A549 (cell line): Measurements from ENCODE around the gene TTC7B. TPM values are rescaled to one million over a fixed set of nuclear protein-coding genes. Genes with fewer than 3 reads are reported as not detected.

Experiments
- ATAC-seq, 2 experiments: fragments of 200-7000 bp in 1 of 2; fragments of >200 bp in 1 of 2; cut with Nextera tagmentation in 1 of 2; cut with Tn5 transposase in 1 of 2; 3 replicates each; pipeline versions ENCODE4 v1.8.0 to v1.9.1; 2018 to 2020; ENCODE audit warnings: mild to moderate bottlenecking in 1 of 2, moderate library complexity in 1 of 2
- CTCF ChIA-PET: fragments of 300-600 bp; sonication (Branson Sonifier 250); formaldehyde crosslinking; extraction: SDS; loops from one replicate; lab custom pipeline; 2021; ENCODE audit warnings: antibody characterized with exemption, inconsistent platforms; lab: Yijun Ruan, JAX
- POLR2A ChIA-PET: fragments of 350-600 bp; formaldehyde crosslinking; extraction: SDS; loops from one replicate; lab custom pipeline; 2021; ENCODE audit warnings: antibody characterized with exemption, inconsistent platforms; lab: Yijun Ruan, JAX
- DNase-seq, 2 experiments: peaks; one replicate each; pipeline versions ENCODE4 v3.0.0 to v3.0.0-alpha.2; 2011 to 2016; ENCODE audit warnings: low read depth in 1 of 2, low spot score in 1 of 2
- FAIRE-seq: peaks from 2 replicates; lab custom pipeline; 2011; peaks lifted over from hg19 to GRCh38; lab: Jason Lieb, UNC
- H3K27ac ChIP-seq, 2 experiments: fragments of >200 bp; sonication (Bioruptor Twin); formaldehyde crosslinking; 3 replicates each; pipeline ENCODE4 v1.5.1; 2016 to 2017
- H3K4me1 ChIP-seq: fragments of >200 bp; sonication (Bioruptor Twin); formaldehyde crosslinking; 3 replicates; pipeline ENCODE4 v1.6.1; 2016
- H3K4me2 ChIP-seq: fragments of >200 bp; sonication (Bioruptor Twin); formaldehyde crosslinking; 3 replicates; pipeline ENCODE4 v1.6.1; 2016
- H3K4me3 ChIP-seq: fragments of >200 bp; sonication (Bioruptor Twin); formaldehyde crosslinking; 3 replicates; pipeline ENCODE4 v1.5.1; 2016
- H3K9me3 ChIP-seq: fragments of >200 bp; sonication (Bioruptor Twin); formaldehyde crosslinking; 3 replicates; pipeline ENCODE4 v1.6.1; 2016
- BHLHE40 ChIP-seq: IDR thresholded peaks from 2 replicates; pipeline ENCODE4 v1.6.1; 2012; ENCODE audit warnings: low read depth, low read length, inconsistent platforms
- CBX8 ChIP-seq: fragments of 200-600 bp; sonication (generic); IDR thresholded peaks from 2 replicates; pipeline ENCODE4 v1.6.1; 2016
- CHD4 ChIP-seq: fragments of 200-600 bp; sonication (generic); IDR thresholded peaks from 2 replicates; pipeline ENCODE4 v1.6.1; 2016; ENCODE audit warnings: antibody characterized with exemption, mild to moderate bottlenecking, borderline replicate concordance
- EHMT2 ChIP-seq: fragments of 200-600 bp; sonication (generic); IDR thresholded peaks from 2 replicates; pipeline ENCODE4 v1.6.1; 2016; ENCODE audit warnings: antibody characterized with exemption, low read depth, mild to moderate bottlenecking, moderate library complexity
- FOXS1 ChIP-seq: fragments of 250-450 bp; sonication (Bioruptor Pico); IDR thresholded peaks from 2 replicates; pipeline ENCODE4 v1.5.0; 2020; ENCODE audit warnings: mild to moderate bottlenecking, moderate library complexity
- GATA3 ChIP-seq: IDR thresholded peaks from 2 replicates; pipeline ENCODE4 v1.6.1; 2012; ENCODE audit warnings: borderline replicate concordance
- HEYL ChIP-seq: fragments of 250-450 bp; sonication (Bioruptor Pico); IDR thresholded peaks from 2 replicates; pipeline ENCODE4 v1.8.0; 2021; ENCODE audit warnings: mild to moderate bottlenecking, moderate library complexity
- HOXA7 ChIP-seq: fragments of 250-450 bp; sonication (Bioruptor Pico); IDR thresholded peaks from 2 replicates; pipeline ENCODE4 v1.5.0; 2020; ENCODE audit warnings: mild to moderate bottlenecking, moderate library complexity
- HOXB13 ChIP-seq: fragments of 250-450 bp; sonication (Bioruptor Pico); IDR thresholded peaks from 2 replicates; pipeline ENCODE4 v1.5.0; 2020; ENCODE audit warnings: low read depth, mild to moderate bottlenecking, moderate library complexity
- JUN ChIP-seq, 2 experiments: fragments of >200 bp; sonication (Bioruptor Twin); formaldehyde crosslinking; IDR thresholded peaks; 2 replicates in 1 of 2; 3 replicates in 1 of 2; pipeline ENCODE4 v1.6.1; 2016 to 2017
- KDM1A ChIP-seq: fragments of 200-600 bp; sonication (generic); IDR thresholded peaks from 2 replicates; pipeline ENCODE4 v1.6.1; 2016; ENCODE audit warnings: low read depth, mild to moderate bottlenecking
- KDM5A ChIP-seq: fragments of 200-600 bp; sonication (generic); IDR thresholded peaks from 2 replicates; pipeline ENCODE4 v1.6.1; 2016; ENCODE audit warnings: antibody characterized with exemption, mild to moderate bottlenecking
- MAZ ChIP-seq: fragments of 150-350 bp; IDR thresholded peaks from 2 replicates; pipeline ENCODE4 v1.6.1; 2014; ENCODE audit warnings: antibody characterized with exemption, low read depth, low read length, borderline replicate concordance
- NPAS2 ChIP-seq: fragments of 250-450 bp; sonication (Bioruptor Pico); IDR thresholded peaks from 2 replicates; pipeline ENCODE4 v1.8.0; 2022; ENCODE audit warnings: mild to moderate bottlenecking, moderate library complexity, borderline replicate concordance
- NR3C1 ChIP-seq: fragments of >200 bp; sonication (Bioruptor Twin); formaldehyde crosslinking; IDR thresholded peaks from 3 replicates; pipeline ENCODE4 v1.6.1; 2017
- PHF8 ChIP-seq: fragments of 200-600 bp; sonication (generic); IDR thresholded peaks from 2 replicates; pipeline ENCODE4 v1.6.1; 2016; ENCODE audit warnings: low read depth, mild to moderate bottlenecking, antibody characterized with exemption, moderate library complexity, borderline replicate concordance
- POLR2AphosphoS2 ChIP-seq: conservative IDR thresholded peaks from 2 replicates; pipeline ENCODE4 v1.6.1; 2012; ENCODE audit warnings: low read length, improper control_type of control experiment, inconsistent platforms
- RARB ChIP-seq: fragments of 250-450 bp; sonication (Bioruptor Pico); IDR thresholded peaks from 2 replicates; pipeline ENCODE4 v1.8.0; 2021; ENCODE audit warnings: mild to moderate bottlenecking, moderate library complexity
- RFX5 ChIP-seq: fragments of 450-650 bp; IDR thresholded peaks from 2 replicates; pipeline ENCODE4 v1.7.1; 2014; ENCODE audit warnings: antibody characterized with exemption, mild to moderate bottlenecking, moderate library complexity
- TP53 ChIP-seq: fragments of 250-450 bp; sonication (Bioruptor Pico); IDR thresholded peaks from 2 replicates; pipeline ENCODE4 v1.5.0; 2021; ENCODE audit warnings: mild to moderate bottlenecking, moderate library complexity
- ZNF302 ChIP-seq: fragments of 250-450 bp; sonication (Bioruptor Pico); IDR thresholded peaks from 2 replicates; pipeline ENCODE4 v1.9.0; 2021; ENCODE audit warnings: inconsistent platforms, mild to moderate bottlenecking, moderate library complexity
- WGBS: methylation state at CpG from one replicate; pipeline ENCODE4 v1.1.6; 2017; ENCODE audit errors: missing lambda C conversion rate; 5-methylcytosine and 5-hydroxymethylcytosine counted together
- polyA plus RNA-seq, 4 experiments: library from polyadenylated mRNA; depleted of rRNA in 3 of 4; stranded (reverse); fragments of >200 nt; fragmentation: RNase III in 1 of 4; extraction: RNeasy Plus Mini Kit Qiagen cat#74134 plus additional on column Dnase treatment in 1 of 4; gene quantifications; 2 replicates in 3 of 4; 3 replicates in 1 of 4; pipeline ENCODE4 v1.2.3, GENCODE V29; 2011 to 2017
- TF ChIP-seq, protein P1 (sequence below): fragments of 200-600 bp; sonication (generic); IDR thresholded peaks from 2 replicates; pipeline ENCODE4 v1.6.1; 2016; ENCODE audit warnings: antibody characterized with exemption, mild to moderate bottlenecking, moderate library complexity
- TF ChIP-seq, protein P2 (sequence below): IDR thresholded peaks from 2 replicates; pipeline ENCODE4 v1.6.1; 2012
- TF ChIP-seq, protein P3 (sequence below): fragments of 450-650 bp; IDR thresholded peaks from 2 replicates; pipeline ENCODE4 v1.6.1; 2014; ENCODE audit warnings: antibody characterized with exemption
- TF ChIP-seq, protein P4 (sequence below): fragments of >200 bp; sonication (Bioruptor Twin); formaldehyde crosslinking; IDR thresholded peaks from 2 replicates; pipeline ENCODE4 v1.6.1; 2016
- TF ChIP-seq, protein P5 (sequence below): IDR thresholded peaks from 2 replicates; pipeline ENCODE4 v1.6.1; 2012; ENCODE audit warnings: low read depth, borderline replicate concordance

TTC7B gene
- polyA plus RNA-seq, 2 of the 4 experiments (the other 2 are of a cell fraction) = 16.6 to 28.0 TPM

DNA sequence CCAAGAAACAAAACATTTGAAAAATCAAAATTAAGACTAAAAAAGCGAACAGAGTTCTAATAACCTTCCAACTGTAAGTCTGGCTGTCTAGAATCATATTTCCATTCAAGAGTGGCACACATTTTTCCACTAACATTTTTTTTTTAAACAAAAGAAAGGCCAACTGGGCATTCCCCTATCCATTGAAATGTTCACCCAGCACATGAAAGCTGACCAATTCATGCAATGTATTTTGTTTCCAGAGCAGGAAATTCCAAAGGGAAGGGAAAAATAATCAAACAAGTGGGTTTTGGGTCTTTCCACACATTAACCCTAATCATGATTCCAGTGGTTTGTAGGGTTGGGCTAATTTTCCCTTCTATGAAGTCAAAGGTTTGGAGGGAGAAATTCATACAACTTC is 212.9 kb downstream of the TTC7B start:
- no peak overlapping the region for H3K27ac ChIP-seq
- no peak for FAIRE-seq
- no peak overlapping the region for H3K4me3 ChIP-seq
- TF ChIP-seq, protein P1, sequence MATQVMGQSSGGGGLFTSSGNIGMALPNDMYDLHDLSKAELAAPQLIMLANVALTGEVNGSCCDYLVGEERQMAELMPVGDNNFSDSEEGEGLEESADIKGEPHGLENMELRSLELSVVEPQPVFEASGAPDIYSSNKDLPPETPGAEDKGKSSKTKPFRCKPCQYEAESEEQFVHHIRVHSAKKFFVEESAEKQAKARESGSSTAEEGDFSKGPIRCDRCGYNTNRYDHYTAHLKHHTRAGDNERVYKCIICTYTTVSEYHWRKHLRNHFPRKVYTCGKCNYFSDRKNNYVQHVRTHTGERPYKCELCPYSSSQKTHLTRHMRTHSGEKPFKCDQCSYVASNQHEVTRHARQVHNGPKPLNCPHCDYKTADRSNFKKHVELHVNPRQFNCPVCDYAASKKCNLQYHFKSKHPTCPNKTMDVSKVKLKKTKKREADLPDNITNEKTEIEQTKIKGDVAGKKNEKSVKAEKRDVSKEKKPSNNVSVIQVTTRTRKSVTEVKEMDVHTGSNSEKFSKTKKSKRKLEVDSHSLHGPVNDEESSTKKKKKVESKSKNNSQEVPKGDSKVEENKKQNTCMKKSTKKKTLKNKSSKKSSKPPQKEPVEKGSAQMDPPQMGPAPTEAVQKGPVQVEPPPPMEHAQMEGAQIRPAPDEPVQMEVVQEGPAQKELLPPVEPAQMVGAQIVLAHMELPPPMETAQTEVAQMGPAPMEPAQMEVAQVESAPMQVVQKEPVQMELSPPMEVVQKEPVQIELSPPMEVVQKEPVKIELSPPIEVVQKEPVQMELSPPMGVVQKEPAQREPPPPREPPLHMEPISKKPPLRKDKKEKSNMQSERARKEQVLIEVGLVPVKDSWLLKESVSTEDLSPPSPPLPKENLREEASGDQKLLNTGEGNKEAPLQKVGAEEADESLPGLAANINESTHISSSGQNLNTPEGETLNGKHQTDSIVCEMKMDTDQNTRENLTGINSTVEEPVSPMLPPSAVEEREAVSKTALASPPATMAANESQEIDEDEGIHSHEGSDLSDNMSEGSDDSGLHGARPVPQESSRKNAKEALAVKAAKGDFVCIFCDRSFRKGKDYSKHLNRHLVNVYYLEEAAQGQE = no peak
- TF ChIP-seq, protein P2, sequence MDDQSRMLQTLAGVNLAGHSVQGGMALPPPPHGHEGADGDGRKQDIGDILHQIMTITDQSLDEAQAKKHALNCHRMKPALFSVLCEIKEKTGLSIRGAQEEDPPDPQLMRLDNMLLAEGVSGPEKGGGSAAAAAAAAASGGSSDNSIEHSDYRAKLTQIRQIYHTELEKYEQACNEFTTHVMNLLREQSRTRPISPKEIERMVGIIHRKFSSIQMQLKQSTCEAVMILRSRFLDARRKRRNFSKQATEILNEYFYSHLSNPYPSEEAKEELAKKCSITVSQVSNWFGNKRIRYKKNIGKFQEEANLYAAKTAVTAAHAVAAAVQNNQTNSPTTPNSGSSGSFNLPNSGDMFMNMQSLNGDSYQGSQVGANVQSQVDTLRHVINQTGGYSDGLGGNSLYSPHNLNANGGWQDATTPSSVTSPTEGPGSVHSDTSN = no peak
- TF ChIP-seq NPAS2 (CRISPR knock-in tag) = no peak
- TF ChIP-seq, all 56 proteins: peak for 0
- ChIA-PET POLR2A (no interaction called here), CTCF (no interaction called here)
- DNase-seq = no peak
- peaks cover 11% of the 10 kb centered on the region for H3K4me1 ChIP-seq
- no peak overlapping the region for H3K4me2 ChIP-seq
- no peaks in the 10 kb centered on the region for H3K9me3 ChIP-seq
- ATAC-seq = no peak
- WGBS = 73% methylated on average over 1 of the region's 1 CpG

DNA sequence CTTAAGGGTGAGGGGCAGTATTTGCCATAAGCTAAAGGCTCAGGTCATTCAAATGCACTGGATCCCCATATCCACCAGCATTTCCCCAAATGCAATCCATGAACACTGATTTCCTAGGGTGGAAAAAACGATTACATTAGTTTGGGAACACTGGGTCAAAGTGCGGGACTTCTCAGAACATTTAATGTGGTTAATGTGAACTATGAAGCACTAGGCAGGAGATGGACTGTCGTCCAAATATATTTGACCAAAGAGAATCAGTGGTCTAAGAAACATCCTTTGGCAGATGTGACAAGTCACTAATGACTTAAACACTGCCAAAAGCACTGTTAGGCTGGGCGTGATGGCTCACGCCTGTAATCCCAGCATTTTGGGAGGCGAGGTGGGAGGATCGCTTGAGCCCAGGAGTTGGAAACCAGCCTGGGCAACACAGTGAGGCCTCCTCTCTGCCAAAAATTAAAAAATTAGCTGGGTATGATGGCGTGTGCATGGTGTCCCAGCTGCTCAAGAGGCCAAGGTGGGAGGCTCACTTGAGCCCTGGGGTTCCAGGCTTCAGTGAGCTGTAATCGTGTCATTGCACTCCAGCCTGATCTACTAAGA is 214.0 kb downstream of the TTC7B start:
- DNase-seq = no peak
- no peak for ATAC-seq
- no peak overlapping the region for H3K27ac ChIP-seq
- no peak overlapping the region for H3K4me3 ChIP-seq
- CTCF ChIA-PET = interaction anchor here (0.5 kb wide), 1 partner anchor 71 kb away, joined by 3 read pairs; no protein-coding TSS in a partner anchor
- WGBS = 79% methylated on average over 9 of the region's 9 CpGs
- FAIRE-seq = no peak
- H3K4me2 ChIP-seq = no peak overlapping the region
- peaks cover 11% of the 10 kb centered on the region for H3K4me1 ChIP-seq
- H3K9me3 ChIP-seq = no peaks in the 10 kb centered on the region
- TF ChIP-seq JUN (IDR thresholded peaks at IDR 0.05) (no peak), HOXB13 (CRISPR knock-in tag) (no peak), CBX8 (no peak), NR3C1 (no peak), HEYL (CRISPR knock-in tag) (no peak), KDM5A (no peak)
- TF ChIP-seq, protein P3, sequence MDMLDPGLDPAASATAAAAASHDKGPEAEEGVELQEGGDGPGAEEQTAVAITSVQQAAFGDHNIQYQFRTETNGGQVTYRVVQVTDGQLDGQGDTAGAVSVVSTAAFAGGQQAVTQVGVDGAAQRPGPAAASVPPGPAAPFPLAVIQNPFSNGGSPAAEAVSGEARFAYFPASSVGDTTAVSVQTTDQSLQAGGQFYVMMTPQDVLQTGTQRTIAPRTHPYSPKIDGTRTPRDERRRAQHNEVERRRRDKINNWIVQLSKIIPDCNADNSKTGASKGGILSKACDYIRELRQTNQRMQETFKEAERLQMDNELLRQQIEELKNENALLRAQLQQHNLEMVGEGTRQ = no peak
- TF ChIP-seq, protein P4, sequence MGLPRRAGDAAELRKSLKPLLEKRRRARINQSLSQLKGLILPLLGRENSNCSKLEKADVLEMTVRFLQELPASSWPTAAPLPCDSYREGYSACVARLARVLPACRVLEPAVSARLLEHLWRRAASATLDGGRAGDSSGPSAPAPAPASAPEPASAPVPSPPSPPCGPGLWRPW = no peak
- TF ChIP-seq, all 56 proteins: peak for 0
- POLR2A ChIA-PET = no interaction called here

DNA sequence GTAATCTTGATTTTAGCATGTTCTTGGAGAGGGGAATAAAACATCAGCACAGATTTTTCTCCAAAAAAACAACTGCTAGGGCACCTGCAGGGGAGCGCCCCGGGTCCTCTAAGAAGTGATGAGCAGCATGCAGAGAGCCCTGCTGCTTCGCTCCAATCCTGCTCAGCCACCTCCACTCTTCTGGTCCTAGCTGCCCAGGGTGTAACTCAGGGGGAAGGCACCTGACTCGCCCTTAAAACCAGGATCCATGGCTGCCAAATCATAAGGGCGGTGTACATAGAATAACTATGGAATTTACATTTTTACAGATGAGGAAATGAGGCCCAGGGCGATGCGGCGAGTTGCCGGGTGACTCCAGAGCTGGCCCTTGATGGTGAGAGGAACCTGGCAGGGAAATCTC is 214.7 kb downstream of the TTC7B start:
- Histone ChIP-seq H3K4me3 (no peak overlapping the region), H3K9me3 (no peaks in the 10 kb centered on the region), H3K4me1 (peaks cover 11% of the 10 kb centered on the region), H3K4me2 (no peak overlapping the region), H3K27ac (no peak overlapping the region)
- DNase-seq (no peak), ATAC-seq (no peak), FAIRE-seq (no peak)
- WGBS = 84% methylated on average over 9 of the region's 9 CpGs
- POLR2A ChIA-PET = no interaction called here
- CTCF ChIA-PET = no interaction called here
- TF ChIP-seq BHLHE40 (no peak), POLR2AphosphoS2 (no peak), TP53 (CRISPR knock-in tag) (no peak), FOXS1 (CRISPR knock-in tag) (no peak), EHMT2 (no peak), HOXA7 (CRISPR knock-in tag) (no peak), CHD4 (no peak), KDM1A (no peak), PHF8 (no peak), RFX5 (no peak), ZNF302 (CRISPR knock-in tag) (no peak), MAZ (no peak), RARB (CRISPR knock-in tag) (no peak), JUN (IDR thresholded peaks at IDR 0.05) (no peak), NR3C1 (no peak), GATA3 (no peak)
- TF ChIP-seq, protein P5, sequence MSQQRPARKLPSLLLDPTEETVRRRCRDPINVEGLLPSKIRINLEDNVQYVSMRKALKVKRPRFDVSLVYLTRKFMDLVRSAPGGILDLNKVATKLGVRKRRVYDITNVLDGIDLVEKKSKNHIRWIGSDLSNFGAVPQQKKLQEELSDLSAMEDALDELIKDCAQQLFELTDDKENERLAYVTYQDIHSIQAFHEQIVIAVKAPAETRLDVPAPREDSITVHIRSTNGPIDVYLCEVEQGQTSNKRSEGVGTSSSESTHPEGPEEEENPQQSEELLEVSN = no peak
- TF ChIP-seq, protein P4 = no peak
- TF ChIP-seq, protein P3 = no peak
